Measurements from ENCODE around the gene STKLD1.
"Not testable (repeated sequence)": the region's sequence is repeated elsewhere in the genome, so short reads cannot be mapped to it uniquely, and the experiment has no call there.

The STKLD1 gene

GRCh38 chr9:133375724-133376654 is at the start of gene STKLD1, which contains the start of gene SURF4:
Gene STKLD1, plus strand, starts transcription at chr9:133376366. Its CDS starts 108 bp downstream, at chr9:133376474.
Gene SURF4, minus strand, starts transcription at chr9:133376060. Its CDS starts 91 bp downstream, at chr9:133375969.
- peak; percentile 84 for DNase-seq (ENCODE audit: low read depth, low spot score)

GRCh38 chr9:133327021-133327420 is 49.1 kb upstream of the STKLD1 start:
- not testable (repeated sequence) for DNase-seq (ENCODE audit: low read depth, low spot score)

DNA sequence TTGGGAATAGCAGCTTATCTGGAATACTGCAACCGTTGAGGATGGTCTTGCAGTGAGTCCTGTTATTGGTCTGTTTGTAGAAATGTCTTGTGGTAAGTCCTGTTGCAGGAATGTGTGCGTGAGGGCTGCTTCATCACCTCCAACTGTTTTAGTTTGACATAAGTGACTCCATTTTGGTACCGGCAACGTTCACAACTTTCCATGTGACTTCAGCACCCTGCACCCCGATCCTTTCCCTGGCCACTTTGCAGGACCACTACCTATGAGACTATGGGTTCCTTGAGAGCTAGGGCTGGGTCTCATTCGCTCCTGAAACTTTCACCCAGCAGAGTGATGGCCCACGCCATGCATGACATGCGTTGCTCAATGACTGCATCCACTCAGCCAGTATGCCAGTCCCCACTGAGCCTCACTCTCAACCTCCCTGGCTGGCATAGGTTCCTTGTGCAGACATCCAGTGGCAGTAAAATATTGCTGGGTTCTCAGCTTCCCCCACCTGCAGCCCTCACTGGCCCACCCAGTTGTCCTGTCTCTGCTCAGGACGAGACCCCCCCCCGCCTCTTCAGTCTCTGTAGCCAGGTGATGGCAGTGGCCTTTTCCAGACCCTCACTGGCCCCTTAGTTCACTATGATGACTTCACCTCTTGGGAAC is 48.2 kb upstream of the STKLD1 start:
- no peak for DNase-seq (ENCODE audit: low read depth, low spot score)

DNA sequence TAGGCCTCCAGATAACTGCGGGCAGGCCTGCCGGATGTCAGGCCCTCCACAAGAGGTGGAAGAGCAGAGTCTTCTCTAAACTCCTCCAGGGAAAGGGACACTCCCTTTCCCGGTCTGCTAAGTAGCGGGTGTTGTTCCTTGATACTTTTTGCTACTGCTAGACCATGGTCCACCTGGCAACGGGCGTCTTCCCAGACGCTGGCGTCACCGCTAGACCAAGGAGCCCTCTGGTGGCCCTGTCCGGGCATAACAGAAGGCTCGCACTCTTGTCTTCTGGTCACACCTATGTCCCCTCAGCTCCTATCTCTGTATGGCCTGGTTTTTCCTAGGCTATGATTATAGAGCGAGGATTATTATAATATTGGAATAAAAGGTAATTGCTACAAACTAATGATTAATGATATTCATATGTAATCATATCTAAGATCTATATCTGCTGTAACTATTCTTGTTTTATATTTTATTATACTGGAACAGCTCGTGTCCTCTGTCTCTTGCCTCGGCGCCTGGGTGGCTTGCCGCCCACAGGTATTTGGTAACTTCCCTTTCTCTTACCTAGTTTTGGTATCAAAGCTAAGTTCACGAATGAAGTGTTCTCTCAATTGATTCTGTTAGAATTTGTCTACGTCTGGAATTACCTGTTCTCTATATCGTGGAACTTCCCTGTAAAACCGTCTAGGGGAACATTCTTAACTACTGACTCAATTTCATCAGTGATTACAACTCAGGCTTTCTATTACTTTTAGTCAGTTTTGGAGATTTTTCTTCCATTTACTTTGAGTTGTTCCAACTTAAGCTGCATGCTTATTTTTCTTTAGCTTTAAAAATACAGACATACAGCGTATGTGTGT is 46.6 kb upstream of the STKLD1 start:
- DNase-seq (ENCODE audit: low read depth, low spot score) = not testable (repeated sequence)

DNA sequence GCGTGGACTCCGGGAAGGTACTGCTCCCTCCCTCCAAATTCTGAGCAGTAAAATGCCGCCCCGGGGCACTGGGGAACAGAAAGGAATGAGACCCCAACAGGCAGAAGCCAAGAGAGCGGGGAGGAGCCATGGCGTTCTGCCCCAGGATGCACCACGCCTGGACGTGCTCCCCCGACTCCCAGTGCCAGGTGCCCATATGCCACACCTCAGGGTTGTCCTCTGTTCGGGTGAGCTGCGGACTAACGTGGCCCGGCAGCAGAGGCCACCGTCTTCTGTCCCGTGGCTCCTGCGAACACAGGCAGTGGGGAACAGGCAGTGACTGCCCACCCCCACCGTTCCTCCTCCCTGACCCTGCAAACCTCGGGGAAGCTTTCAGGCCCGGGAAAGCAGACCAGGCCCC is 44.9 kb upstream of the STKLD1 start:
- DNase-seq (ENCODE audit: low read depth, low spot score) = no peak

DNA sequence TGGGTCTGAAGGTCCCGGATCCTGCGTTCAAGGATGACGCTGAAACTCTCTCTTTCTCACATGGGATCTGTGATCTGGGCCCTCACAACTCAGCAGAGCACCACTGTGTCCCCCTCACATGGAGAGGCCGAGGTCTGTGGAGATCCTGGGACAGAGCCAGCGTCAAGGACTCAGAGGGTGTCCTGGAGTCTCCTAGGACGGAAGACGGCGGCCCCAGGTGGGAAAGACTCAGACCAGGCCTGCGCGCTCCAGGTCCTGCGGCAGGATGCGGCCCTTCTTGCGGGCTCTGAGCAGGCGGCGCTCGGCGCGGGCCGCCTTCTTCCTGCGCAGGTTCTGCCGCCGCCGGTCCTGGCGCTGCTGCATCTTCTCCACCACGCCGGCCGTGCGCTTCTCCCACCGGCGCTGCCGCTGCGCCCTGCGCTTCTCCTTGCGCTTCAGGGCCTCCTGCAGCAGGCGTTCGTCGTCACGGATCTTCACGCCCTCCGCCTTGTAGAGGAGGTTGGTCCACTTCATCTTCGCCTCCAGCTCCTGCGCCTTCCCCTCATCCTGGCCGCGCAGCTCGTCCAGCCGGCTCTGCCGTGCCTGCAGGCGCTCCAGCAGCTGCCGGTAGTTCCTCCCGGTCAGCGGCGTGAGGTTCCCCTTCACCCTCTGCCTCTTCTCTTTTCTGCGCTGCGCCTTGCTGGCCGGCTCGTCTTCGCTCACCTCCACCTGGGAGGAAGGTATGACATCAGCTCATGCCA is 44.4 kb upstream of the STKLD1 start:
- no peak for DNase-seq (ENCODE audit: low read depth, low spot score)

DNA sequence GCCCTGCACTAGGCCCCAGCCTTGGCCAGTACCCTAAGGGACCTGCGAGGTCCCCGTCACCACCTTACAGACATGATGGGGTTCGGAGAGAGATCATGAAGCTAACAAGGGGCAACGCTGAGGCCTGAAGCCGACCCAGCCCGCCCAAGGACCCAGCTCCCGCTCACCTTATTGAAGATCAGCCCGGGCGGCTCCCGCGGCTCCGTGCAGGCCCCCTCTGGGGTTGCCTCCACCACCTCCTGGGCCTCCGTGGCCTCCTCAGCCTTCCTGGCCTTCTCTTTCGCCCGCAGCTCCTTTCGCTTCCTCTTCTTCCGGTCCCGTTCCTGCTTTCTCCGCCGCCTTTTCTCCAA is 43.8 kb upstream of the STKLD1 start:
- no peak for DNase-seq (ENCODE audit: low read depth, low spot score)

DNA sequence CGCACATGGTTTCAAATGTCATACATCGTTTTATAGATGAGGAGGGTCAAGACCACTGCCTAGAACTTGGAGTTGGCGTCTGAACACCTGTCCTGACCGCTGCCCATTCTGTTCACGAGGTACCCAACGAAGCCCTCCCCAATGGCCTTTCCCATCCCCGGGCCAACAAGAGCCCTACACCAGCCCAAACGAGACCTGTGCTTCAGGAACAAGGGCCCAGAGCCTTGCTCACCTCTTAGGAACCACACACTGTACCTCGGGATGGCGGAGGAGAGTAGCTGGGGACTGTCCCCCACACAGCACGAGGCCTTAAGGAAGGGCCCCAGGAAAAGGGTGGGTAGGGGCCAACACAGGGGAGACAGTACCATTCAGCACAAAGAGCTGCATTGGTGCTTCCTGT is 43.2 kb upstream of the STKLD1 start:
- DNase-seq (ENCODE audit: low read depth, low spot score) = no peak

- no peak for DNase-seq (ENCODE audit: low read depth, low spot score)
Observed at GRCh38 chr9:133333566-133333965, 42.6 kb upstream of the STKLD1 start.

- no peak for DNase-seq (ENCODE audit: low read depth, low spot score)
Observed at GRCh38 chr9:133334161-133334560, 42.0 kb upstream of the STKLD1 start.

GRCh38 chr9:133334888-133335287 is 41.3 kb upstream of the STKLD1 start:
- DNase-seq (ENCODE audit: low read depth, low spot score) = not testable (repeated sequence)

GRCh38 chr9:133335924-133336811 is 40.0 kb upstream of the STKLD1 start, which contains the start of gene SURF6:
Gene SURF6, minus strand, starts transcription at chr9:133336188. Its CDS starts 56 bp downstream, at chr9:133336132.
- DNase-seq (ENCODE audit: low read depth, low spot score) = peak; percentile 88

GRCh38 chr9:133339641-133340040 is 36.5 kb upstream of the STKLD1 start:
- DNase-seq (ENCODE audit: low read depth, low spot score) = no peak

- no peak for DNase-seq (ENCODE audit: low read depth, low spot score)
Observed at GRCh38 chr9:133340256-133340655, 35.9 kb upstream of the STKLD1 start.

DNA sequence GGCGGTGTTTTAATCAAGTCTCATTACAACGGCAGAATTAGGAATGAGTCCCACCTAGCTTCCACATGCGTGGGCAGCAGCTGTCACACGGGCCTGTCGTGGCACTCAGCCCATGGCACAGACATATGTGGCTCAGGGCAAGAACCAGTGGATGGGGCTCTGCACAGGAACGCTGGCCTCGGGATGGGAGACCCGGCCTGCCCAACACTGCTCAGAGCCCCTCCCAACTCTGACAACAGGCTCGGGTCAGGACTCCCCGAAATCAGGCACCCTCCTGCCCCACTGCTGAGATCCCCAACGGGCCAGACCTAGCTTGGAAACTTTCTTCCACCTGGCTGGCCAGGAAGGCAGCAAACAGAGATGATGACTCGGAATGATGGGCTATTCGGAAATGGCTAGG is 35.2 kb upstream of the STKLD1 start:
- no peak for DNase-seq (ENCODE audit: low read depth, low spot score)

DNA sequence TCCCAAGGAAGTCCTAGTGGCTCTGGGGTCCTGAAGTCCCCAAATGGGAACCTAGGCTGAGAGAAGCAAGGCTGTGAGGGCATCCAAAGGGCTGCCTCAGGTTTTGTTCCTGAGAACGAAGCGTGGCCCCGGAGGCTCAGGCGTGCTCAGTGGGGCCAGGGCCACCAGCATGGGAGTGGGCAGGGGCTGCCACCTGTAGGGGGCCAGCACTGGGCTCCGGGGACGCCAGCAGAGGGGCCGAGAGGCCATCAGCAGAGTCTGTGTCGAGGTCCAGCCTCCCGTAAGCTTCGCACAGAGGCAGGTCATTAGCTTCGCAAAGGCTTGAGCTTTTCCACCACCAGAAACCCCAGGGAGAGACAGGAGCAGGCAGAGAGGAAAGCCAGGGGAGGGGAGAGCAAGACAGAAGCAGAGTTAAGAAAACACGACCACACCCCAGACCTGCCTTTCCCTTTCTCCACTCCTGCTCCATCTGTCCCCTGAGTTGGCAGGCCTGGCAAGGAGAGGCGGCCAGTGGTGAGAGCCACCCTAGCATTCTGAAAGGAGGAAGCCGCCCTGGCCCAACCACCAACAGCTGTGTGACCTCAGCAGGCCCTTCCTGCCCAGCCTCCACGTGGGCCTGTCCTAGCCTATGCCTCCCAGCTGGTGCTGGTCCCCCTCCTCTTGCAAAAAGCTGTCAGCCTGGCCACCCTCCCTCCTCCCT is 34.6 kb upstream of the STKLD1 start:
- no peak for DNase-seq (ENCODE audit: low read depth, low spot score)

- no peak for DNase-seq (ENCODE audit: low read depth, low spot score)
Observed at GRCh38 chr9:133342069-133342406, 34.1 kb upstream of the STKLD1 start.

DNA sequence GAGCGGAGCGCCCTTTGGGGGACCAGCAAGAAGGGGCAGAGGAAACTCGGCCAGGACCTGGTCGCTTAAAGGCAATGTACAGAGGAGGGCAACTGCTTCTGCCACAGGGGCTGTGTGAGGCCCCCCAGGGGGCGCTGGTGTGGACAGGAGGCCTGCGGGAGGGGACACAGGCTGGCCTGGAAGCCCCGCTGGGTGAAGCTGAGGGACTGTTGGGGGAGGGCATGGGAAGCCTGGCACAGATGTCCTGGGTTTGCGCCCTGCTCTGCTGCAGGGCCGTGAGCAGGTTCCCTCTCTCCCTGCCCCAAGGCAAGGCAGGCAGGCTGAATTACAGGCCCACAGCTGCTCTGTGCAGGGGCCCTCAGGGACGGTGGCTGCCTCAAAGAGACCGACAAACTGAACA is 33.6 kb upstream of the STKLD1 start:
- no peak for DNase-seq (ENCODE audit: low read depth, low spot score)

DNA sequence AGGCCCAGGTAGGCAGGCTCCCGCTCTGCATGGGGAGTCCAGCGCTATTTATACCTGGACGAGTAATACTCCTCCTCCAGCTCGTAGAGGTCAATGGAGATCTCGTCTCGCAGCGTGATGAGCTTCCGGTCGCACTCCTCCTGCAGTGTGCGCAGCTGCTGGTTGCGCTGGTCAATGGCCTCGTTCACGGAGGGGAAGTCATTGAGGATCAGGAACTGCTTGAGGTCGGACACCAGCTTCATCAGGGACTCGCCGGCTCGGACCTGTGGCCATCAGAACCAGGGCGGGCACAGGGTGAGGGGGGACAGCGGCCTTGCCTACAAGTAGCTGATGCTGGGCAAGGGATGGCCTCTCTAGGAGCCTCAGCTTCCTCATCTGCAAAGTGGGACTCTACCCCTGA is 32.1 kb upstream of the STKLD1 start:
- no peak for DNase-seq (ENCODE audit: low read depth, low spot score)

DNA sequence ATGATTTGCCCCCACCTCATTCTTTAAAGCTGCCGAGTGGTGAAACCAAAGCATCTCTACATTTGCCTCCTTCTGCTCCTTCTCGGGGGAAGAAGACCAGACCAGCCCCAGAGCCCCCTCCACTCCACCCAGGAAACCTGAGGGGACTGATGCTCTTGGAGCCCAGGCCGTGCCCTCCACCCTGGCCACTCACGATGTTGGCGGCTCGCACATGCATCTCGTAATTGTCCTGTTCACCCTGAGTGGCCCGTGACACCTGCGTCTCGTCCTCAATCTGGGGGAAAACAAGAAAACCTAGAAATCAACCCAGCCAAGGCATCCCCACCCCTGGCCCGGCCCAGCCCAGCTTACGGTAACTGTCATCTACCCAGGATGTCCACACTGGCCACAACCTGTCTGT is 31.2 kb upstream of the STKLD1 start:
- DNase-seq (ENCODE audit: low read depth, low spot score) = no peak

Data from activated CD4-positive, CD25-positive, alpha-beta regulatory T cell treated with anti-CD3 and anti-CD28 coated beads, Interleukin-2, amount 50 U/mL, for 16 hours (primary cell).